HG03025 (cell line): ENCODE measurements around the gene TRAPPC12.

Experiments used
- ATAC-seq: cut with Tn5 transposase; IDR thresholded peaks from one replicate; pipeline ENCODE4 v1.9.1; 2021; ENCODE audit warnings: mild to moderate bottlenecking, moderate library complexity; ENCODE audit not compliant: unreplicated experiment, low FRiP score

Gene TRAPPC12

DNA sequence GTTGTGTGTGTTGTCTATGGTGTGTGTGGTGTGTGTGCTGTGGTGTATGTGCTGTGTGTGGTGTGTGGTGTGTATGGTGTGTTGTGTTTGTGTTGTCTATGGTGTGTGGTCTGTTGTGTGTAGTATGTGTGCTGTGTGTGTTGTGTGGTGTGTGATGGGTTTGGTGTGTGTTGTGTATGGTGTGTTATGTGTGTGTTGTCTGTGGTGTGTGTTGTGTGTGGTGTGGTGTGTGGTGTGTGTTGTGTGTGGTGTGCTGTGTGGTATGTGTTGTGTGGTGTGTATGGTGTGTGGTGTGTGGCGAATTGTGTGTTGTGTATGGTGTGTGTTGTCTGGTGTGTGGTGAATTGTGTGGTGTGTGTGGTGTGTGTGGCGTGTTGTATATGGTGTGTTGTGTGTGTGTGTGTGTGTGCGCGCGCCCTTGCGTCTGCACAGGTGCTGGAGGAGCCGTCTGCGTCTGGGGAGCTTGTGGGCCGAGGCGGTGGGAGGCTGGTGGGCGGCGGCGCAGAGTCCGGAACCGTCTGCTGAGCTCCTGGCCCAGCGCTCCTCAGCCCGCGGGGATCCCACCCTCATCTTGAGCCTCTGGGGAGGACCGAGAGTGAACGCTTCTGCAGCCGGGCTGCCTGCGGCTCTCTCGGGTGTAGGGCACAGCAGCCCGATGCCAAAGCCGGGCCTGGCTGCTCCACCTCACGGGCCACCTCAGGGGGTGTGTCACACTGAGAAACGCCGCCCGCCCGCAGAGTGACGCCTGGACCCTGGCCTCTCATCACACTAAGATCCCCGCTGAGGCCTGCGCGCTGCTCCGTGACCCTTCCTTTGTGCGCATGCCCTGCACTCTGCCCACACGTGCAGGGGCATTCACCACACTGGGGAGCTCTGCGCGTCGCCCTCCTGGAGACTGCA lies 148.6 kb downstream of the TRAPPC12 start:
- ATAC-seq: no peak
